GM18873 (cell line): ENCODE measurements around the gene ZNF557.

ENCODE experiments used
- ATAC-seq: cut with Tn5 transposase; IDR thresholded peaks from one replicate; pipeline ENCODE4 v1.9.1; 2021; ENCODE audit warnings: mild to moderate bottlenecking, moderate library complexity, moderate number of reproducible peaks; ENCODE audit not compliant: unreplicated experiment, low FRiP score

The ZNF557 gene

DNA sequence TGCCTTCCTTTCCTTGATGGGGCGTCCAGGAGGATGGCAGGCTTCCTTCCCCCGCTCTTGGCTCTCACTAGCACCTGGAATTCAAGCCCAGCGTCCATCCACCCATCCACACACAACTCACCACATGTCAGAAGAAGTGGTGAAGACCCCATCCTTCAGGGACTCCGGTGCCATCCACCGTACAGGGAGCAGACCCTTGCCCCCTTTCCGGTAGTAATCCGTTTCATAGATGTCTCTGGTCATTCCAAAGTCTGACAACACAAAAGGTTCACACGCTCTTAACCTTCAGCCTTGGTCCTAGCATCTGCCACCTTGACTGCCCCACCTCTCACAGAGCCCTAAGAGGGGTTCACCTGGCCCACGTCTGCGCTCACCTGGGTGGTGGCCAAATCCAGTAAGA is 51.0 kb downstream of the ZNF557 start:
- no peak for ATAC-seq

DNA sequence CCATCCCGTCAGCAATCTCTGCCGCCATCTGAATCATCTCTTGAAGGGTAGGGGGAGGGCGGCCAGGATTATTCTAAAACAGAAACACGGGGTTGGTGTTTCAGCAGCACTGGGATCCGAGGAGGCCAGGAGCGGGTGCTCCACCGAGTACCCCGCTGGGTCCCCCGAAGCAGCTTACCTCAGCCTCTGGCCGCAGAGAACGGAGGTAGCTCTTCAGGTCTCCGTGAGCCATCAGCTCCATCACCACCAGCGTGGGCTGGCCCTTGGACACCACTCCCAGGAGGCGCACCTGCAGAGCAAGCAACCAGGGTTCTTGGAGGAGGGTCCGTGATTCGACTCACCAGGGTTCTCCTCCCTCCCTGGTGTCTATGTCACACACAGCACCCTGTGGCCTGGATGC is 53.2 kb downstream of the ZNF557 start:
- ATAC-seq = no peak

DNA sequence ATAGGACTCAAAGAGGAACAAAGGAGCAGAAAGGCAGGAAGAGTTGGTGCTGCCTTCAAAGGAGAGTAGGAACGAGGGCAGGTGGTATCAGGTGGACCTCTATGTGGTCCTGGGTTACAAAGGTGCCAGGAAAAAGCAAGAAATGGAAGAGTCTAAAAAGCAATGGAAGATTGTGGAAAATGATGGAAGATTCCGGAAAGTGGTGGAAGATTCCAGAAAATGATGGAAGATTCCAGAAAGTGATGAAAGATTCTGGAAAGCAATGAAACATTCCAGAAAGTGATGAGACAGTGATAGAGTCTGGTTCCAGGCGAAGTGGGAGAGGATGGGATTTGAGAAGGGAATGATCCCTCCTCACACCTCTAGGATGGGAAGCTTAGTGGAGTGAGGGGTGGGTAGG is 55.3 kb downstream of the ZNF557 start:
- ATAC-seq = no peak

DNA sequence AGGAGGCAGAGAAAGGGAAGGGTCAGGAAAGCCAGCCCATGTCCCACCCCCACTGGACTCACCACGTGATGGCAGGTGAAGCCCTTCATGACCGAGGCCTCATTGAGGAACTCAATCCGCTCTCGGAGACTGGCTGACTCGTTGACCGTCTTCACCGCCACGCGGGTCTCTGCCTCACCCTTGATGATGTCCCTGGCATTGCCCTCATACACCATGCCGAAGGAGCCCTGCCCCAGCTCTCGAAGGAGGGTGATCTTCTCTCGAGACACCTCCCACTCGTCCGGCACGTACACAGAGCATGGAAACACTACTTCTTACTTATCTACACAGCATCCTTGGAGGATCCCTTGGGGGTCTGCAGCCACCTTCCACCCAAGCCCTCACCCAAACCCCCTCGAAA is 55.7 kb downstream of the ZNF557 start:
- ATAC-seq = no peak

DNA sequence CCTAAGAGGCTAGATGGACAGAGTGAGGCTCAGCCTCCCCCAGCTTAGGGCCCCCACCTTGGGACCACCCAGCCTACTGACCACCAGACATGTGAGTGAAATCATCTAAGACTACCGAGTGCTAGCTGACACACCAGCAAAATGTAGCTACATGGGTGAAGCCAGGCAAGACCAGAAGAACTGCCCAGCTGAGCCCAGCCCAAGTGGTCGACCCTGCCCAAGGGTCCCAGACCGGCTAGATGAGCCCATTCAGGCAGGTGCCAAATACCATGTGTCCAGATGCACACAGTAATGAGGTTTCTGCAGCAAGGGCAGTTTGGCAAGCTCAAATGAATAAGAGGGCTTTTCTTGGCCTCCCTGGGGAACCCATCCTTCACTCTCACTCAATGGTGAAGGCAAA is 56.6 kb downstream of the ZNF557 start:
- ATAC-seq = no peak

DNA sequence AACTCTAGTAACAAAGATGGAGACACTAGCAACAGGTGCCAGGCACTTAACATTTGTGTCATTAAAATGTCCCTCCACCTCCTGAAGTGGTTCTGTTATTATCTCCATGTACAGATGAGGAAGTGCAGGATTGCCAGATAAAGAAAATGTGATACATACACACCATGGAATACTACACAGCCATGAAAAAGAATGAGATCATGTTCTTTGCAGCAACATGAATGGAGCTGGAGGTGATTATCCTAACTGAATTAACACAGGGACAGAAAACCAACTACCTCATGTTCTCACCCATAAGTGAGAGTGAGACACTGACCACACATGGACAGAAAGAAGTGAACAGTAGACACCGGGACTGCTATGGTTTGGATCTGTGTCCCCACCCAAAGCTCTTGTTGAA is 60.5 kb downstream of the ZNF557 start:
- ATAC-seq = no peak

DNA sequence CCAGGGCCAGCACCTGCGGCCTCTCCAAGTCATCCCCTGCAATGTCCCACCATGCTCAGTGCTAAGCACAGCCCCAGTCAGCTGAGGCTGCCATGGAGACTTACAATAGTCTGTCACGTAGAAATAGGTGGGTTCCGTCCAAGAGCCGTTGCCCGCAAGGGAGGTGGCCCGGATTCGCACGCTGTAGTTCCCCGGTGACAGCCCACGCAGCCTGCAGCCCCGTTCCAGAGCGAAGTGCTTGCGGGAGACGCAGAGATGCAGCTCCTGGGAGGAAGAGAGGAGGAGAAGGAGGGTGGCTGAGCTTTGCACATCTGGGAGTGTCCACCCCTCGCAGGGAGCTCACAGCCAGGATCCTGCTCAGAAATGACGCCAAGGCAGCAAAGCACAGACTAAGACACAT is 62.6 kb downstream of the ZNF557 start:
- ATAC-seq = no peak

DNA sequence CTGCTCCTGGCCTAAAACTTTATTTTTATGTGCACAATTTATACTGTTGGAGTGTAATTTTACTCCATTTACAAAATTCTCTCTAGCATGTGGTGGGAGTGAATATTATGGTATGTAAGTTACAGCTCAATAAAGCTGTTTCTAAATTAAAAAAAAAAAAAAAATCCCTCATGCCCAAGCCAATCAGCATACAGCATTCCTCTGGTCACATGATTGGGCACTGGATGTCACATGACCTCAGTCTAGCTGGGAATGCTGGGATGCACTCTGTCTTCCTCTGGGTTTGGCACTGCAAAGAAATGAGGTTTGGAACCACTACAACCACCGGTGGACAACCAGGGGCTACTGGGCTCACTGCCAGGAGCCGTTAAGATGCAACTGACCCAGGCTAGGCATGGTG is 67.6 kb downstream of the ZNF557 start:
- ATAC-seq = no peak
